GM23338 (cell line): ENCODE measurements around the gene MATK. TPM values are rescaled to one million over a fixed set of nuclear protein-coding genes. Genes with fewer than 3 reads are reported as not detected.

ENCODE experiments used
- ATAC-seq: fragments of 200-7000 bp; cut with Tn5 transposase; 3 replicates; pipeline ENCODE4 v1.9.1; 2020
- DNase-seq: peaks from one replicate; pipeline ENCODE4 v3.0.0-alpha.2; 2015; ENCODE audit warnings: low spot score
- H2AFZ ChIP-seq: fragments of 200-600 bp; sonication (generic); 2 replicates; pipeline ENCODE4 v1.8.0; 2016; ENCODE audit warnings: antibody characterized with exemption, mild to moderate bottlenecking, moderate library complexity
- H3F3A ChIP-seq: fragments of 200-600 bp; sonication (generic); replicated peaks from 2 replicates; pipeline ENCODE4 v1.8.0; 2017; ENCODE audit warnings: antibody characterized with exemption, mixed run types, low read depth
- H3K27ac ChIP-seq: fragments of 200-600 bp; sonication (generic); 2 replicates; pipeline ENCODE4 v1.6.1; 2016; ENCODE audit warnings: low read depth
- H3K27me3 ChIP-seq: fragments of 200-600 bp; sonication (generic); 2 replicates; pipeline ENCODE4 v1.8.0; 2016; ENCODE audit warnings: mild to moderate bottlenecking, mixed run types, moderate library complexity; ENCODE audit not compliant: insufficient read depth
- H3K36me3 ChIP-seq: fragments of 200-600 bp; sonication (generic); 2 replicates; pipeline ENCODE4 v1.8.0; 2016; ENCODE audit warnings: mild to moderate bottlenecking; ENCODE audit not compliant: insufficient read depth
- H3K4me1 ChIP-seq: fragments of 200-600 bp; sonication (generic); 2 replicates; pipeline ENCODE4 v1.8.0; 2016; ENCODE audit warnings: mild to moderate bottlenecking, moderate library complexity; ENCODE audit not compliant: insufficient read depth
- H3K4me2 ChIP-seq: fragments of 200-600 bp; sonication (generic); 2 replicates; pipeline ENCODE4 v1.7.1; 2017; ENCODE audit warnings: mixed run types
- H3K4me3 ChIP-seq: fragments of 200-600 bp; sonication (generic); 2 replicates; pipeline ENCODE4 v1.6.1; 2016; ENCODE audit warnings: mixed run types
- H3K79me2 ChIP-seq: fragments of 200-600 bp; sonication (generic); replicated peaks from 2 replicates; pipeline ENCODE4 v1.8.0; 2017; ENCODE audit warnings: mild to moderate bottlenecking; ENCODE audit not compliant: insufficient read depth
- H3K9me2 ChIP-seq: fragments of 200-600 bp; sonication (generic); 2 replicates; pipeline ENCODE4 v1.8.0; 2017; ENCODE audit not compliant: insufficient read depth
- H4K20me1 ChIP-seq: fragments of 200-600 bp; sonication (generic); replicated peaks from 2 replicates; pipeline ENCODE4 v1.8.0; 2017; ENCODE audit warnings: mild to moderate bottlenecking; ENCODE audit not compliant: insufficient read depth
- H3K27ac Mint-ChIP-seq: 2 replicates; pipeline ENCODE4 v1.8.0; 2020; ENCODE audit warnings: inconsistent platforms, mild to moderate bottlenecking, moderate library complexity, mixed read lengths
- H3K27me3 Mint-ChIP-seq: 3 replicates; pipeline ENCODE4 v1.8.0; 2022; ENCODE audit warnings: low read depth, mild to moderate bottlenecking, moderate library complexity, mixed read lengths, inconsistent platforms; ENCODE audit not compliant: insufficient read depth, poor library complexity
- H3K36me3 Mint-ChIP-seq: 3 replicates; pipeline ENCODE4 v1.8.0; 2021; ENCODE audit warnings: low read depth, mild to moderate bottlenecking, inconsistent platforms, moderate library complexity, mixed read lengths
- H3K4me1 Mint-ChIP-seq: 3 replicates; pipeline ENCODE4 v1.8.0; 2020; ENCODE audit warnings: mild to moderate bottlenecking, inconsistent platforms, mixed read lengths
- H3K4me3 Mint-ChIP-seq: 3 replicates; pipeline ENCODE4 v1.8.0; 2021; ENCODE audit warnings: moderate library complexity, mild to moderate bottlenecking, inconsistent platforms, mixed read lengths
- H3K9me3 Mint-ChIP-seq: 3 replicates; pipeline ENCODE4 v1.8.0; 2020; ENCODE audit warnings: moderate library complexity, mild to moderate bottlenecking, inconsistent platforms, mixed read lengths
- ETS1 ChIP-seq: IDR thresholded peaks from 2 replicates; pipeline ENCODE4 v1.6.1; 2016; ENCODE audit warnings: antibody characterized with exemption
- EZH2 ChIP-seq: fragments of 200-600 bp; sonication (generic); IDR thresholded peaks from one replicate; pipeline ENCODE4 v1.8.0; 2017; ENCODE audit warnings: antibody characterized with exemption, mild to moderate bottlenecking, low read depth; ENCODE audit not compliant: unreplicated experiment
- NANOG ChIP-seq: IDR thresholded peaks from 2 replicates; pipeline ENCODE4 v1.6.1; 2016; ENCODE audit warnings: antibody characterized with exemption, borderline replicate concordance
- POLR2AphosphoS5 ChIP-seq: IDR thresholded peaks from 2 replicates; pipeline ENCODE4 v1.6.1; 2016; ENCODE audit warnings: antibody characterized with exemption, low read depth
- REST ChIP-seq: IDR thresholded peaks from one replicate; pipeline ENCODE4 v1.6.1; 2018; ENCODE audit warnings: antibody characterized with exemption; ENCODE audit not compliant: unreplicated experiment
- STAT1 ChIP-seq: IDR thresholded peaks from one replicate; pipeline ENCODE4 v1.6.1; 2016; ENCODE audit warnings: antibody characterized with exemption; ENCODE audit not compliant: unreplicated experiment
- ZNF114 ChIP-seq: fragments of 250-450 bp; sonication (Bioruptor Pico); IDR thresholded peaks from 2 replicates; pipeline ENCODE4 v1.5.0; 2020; ENCODE audit warnings: mild to moderate bottlenecking, moderate library complexity
- ZNF331 ChIP-seq: fragments of 250-450 bp; sonication (Bioruptor Pico); IDR thresholded peaks from 2 replicates; pipeline ENCODE4 v1.5.0; 2020; ENCODE audit warnings: low read depth, mild to moderate bottlenecking, moderate library complexity
- polyA plus RNA-seq: library from polyadenylated mRNA; unstranded; fragments of >200 nt; fragmentation: Nextera tagmentation; extraction: Ambion mirVana; gene quantifications from 2 replicates; pipeline ENCODE4 v1.2.1, GENCODE V29; 2016
- total RNA-seq: library from RNA; depleted of rRNA; stranded (reverse); fragments of >200 nt; shearing (Covaris generic); gene quantifications from 2 replicates; pipeline ENCODE4 v1.2.3, GENCODE V29; 2014
- TF ChIP-seq, protein P1 (sequence below), 2 experiments: fragments of 200-600 bp in 1 of 2; sonication (generic) in 1 of 2; conservative IDR thresholded peaks; 2 replicates each; pipeline versions ENCODE4 v1.5.1 to v1.6.1; 2016 to 2017; ENCODE audit warnings: antibody characterized with exemption in 2 of 2, low read depth in 2 of 2, mild to moderate bottlenecking in 2 of 2, moderate library complexity in 1 of 2

Gene MATK
- total and polyA plus RNA-seq, 2 experiments from 2014 or later = 13.4 to 21.4 TPM

- no peak for TF ChIP-seq NANOG
- no peak for TF ChIP-seq ZNF331 (CRISPR knock-in tag)
- TF ChIP-seq REST = no peak
- no peak; the same call in 1 of the 2 replicates for TF ChIP-seq ETS1
- TF ChIP-seq STAT1 = no peak
- TF ChIP-seq ZNF114 (CRISPR knock-in tag) = no peak
These were observed 42.7 kb downstream of the MATK start (continued) for GRCh38 chr19:3743486-3743885.

DNA sequence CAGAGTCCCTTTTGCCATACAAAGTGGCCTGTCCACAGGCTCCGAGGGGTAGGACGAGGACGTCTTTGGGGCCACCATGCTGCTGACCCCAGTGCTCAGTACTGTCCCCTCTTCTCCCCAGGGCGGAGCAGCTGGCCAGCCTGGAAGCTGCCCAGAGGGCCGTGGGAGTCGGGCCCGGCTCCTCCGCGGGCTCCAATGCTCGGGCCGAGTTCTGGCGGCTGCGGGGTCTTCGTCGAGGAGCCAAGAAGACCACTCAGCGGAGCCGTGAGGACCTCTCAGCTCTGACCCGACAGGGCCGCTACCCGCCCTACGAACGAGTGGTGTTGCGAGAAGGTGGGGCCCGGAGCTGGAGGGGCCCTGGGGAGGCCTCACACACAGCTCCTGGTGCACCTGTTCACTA is 45.8 kb downstream of the MATK start:
- H3K9me2 ChIP-seq = no peaks in the 10 kb centered on the region
- no peak overlapping the region for H3K4me2 ChIP-seq
- H2AFZ ChIP-seq = no peak overlapping the region
- no peak overlapping the region for H3K27ac ChIP-seq
- no peaks in the 10 kb centered on the region for H3K27me3 ChIP-seq
- TF ChIP-seq STAT1 = no peak
- no peak for TF ChIP-seq POLR2AphosphoS5
- TF ChIP-seq EZH2 = no peak
- TF ChIP-seq ETS1 = no peak
- no peak for TF ChIP-seq NANOG
- TF ChIP-seq, protein P1, sequence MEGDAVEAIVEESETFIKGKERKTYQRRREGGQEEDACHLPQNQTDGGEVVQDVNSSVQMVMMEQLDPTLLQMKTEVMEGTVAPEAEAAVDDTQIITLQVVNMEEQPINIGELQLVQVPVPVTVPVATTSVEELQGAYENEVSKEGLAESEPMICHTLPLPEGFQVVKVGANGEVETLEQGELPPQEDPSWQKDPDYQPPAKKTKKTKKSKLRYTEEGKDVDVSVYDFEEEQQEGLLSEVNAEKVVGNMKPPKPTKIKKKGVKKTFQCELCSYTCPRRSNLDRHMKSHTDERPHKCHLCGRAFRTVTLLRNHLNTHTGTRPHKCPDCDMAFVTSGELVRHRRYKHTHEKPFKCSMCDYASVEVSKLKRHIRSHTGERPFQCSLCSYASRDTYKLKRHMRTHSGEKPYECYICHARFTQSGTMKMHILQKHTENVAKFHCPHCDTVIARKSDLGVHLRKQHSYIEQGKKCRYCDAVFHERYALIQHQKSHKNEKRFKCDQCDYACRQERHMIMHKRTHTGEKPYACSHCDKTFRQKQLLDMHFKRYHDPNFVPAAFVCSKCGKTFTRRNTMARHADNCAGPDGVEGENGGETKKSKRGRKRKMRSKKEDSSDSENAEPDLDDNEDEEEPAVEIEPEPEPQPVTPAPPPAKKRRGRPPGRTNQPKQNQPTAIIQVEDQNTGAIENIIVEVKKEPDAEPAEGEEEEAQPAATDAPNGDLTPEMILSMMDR (conservative IDR thresholded peaks at IDR 0.05; ENCODE audit: low read depth in 2 of 2) = no peak
- no peaks in the 10 kb centered on the region for H3F3A ChIP-seq
- Mint-ChIP-seq H3K9me3 (no peaks in the 10 kb centered on the region), H3K27ac (no peak overlapping the region), H3K27me3 (peaks cover 4% of the 10 kb centered on the region), H3K36me3 (0 out of 3 replicates have a peak, but pooled peaks cover 3% of the 10 kb centered on the region), H3K4me3 (no peak overlapping the region), H3K4me1 (no peaks in the 10 kb centered on the region)
- H3K4me3 ChIP-seq = no peak overlapping the region
- H3K36me3 ChIP-seq = no peaks in the 10 kb centered on the region
- DNase-seq (no peak), ATAC-seq (no peak)
- no peaks in the 10 kb centered on the region for H3K79me2 ChIP-seq
- no peaks in the 10 kb centered on the region for H4K20me1 ChIP-seq
- H3K4me1 ChIP-seq = no peaks in the 10 kb centered on the region
